A549 (cell line): ENCODE results near the gene CADPS2. TPM values are rescaled to one million over a fixed set of nuclear protein-coding genes. Genes with fewer than 3 reads are reported as not detected.

Experiments
- ATAC-seq, 2 experiments: fragments of 200-7000 bp in 1 of 2; fragments of >200 bp in 1 of 2; cut with Nextera tagmentation in 1 of 2; cut with Tn5 transposase in 1 of 2; 3 replicates each; pipeline versions ENCODE4 v1.8.0 to v1.9.1; 2018 to 2020; ENCODE audit warnings: mild to moderate bottlenecking in 1 of 2, moderate library complexity in 1 of 2
- CTCF ChIA-PET: fragments of 300-600 bp; sonication (Branson Sonifier 250); formaldehyde crosslinking; extraction: SDS; loops from one replicate; lab custom pipeline; 2021; ENCODE audit warnings: antibody characterized with exemption, inconsistent platforms; lab: Yijun Ruan, JAX
- POLR2A ChIA-PET: fragments of 350-600 bp; formaldehyde crosslinking; extraction: SDS; loops from one replicate; lab custom pipeline; 2021; ENCODE audit warnings: antibody characterized with exemption, inconsistent platforms; lab: Yijun Ruan, JAX
- DNase-seq, 2 experiments: peaks; one replicate each; pipeline versions ENCODE4 v3.0.0 to v3.0.0-alpha.2; 2011 to 2016; ENCODE audit warnings: low read depth in 1 of 2, low spot score in 1 of 2
- FAIRE-seq: peaks from 2 replicates; lab custom pipeline; 2011; peaks lifted over from hg19 to GRCh38; lab: Jason Lieb, UNC
- H3K27ac ChIP-seq, 2 experiments: fragments of >200 bp; sonication (Bioruptor Twin); formaldehyde crosslinking; 3 replicates each; pipeline ENCODE4 v1.5.1; 2016 to 2017
- H3K4me1 ChIP-seq: fragments of >200 bp; sonication (Bioruptor Twin); formaldehyde crosslinking; 3 replicates; pipeline ENCODE4 v1.6.1; 2016
- H3K4me2 ChIP-seq: fragments of >200 bp; sonication (Bioruptor Twin); formaldehyde crosslinking; 3 replicates; pipeline ENCODE4 v1.6.1; 2016
- H3K4me3 ChIP-seq: fragments of >200 bp; sonication (Bioruptor Twin); formaldehyde crosslinking; 3 replicates; pipeline ENCODE4 v1.5.1; 2016
- H3K9me3 ChIP-seq: fragments of >200 bp; sonication (Bioruptor Twin); formaldehyde crosslinking; 3 replicates; pipeline ENCODE4 v1.6.1; 2016
- CHD4 ChIP-seq: fragments of 200-600 bp; sonication (generic); IDR thresholded peaks from 2 replicates; pipeline ENCODE4 v1.6.1; 2016; ENCODE audit warnings: antibody characterized with exemption, mild to moderate bottlenecking, borderline replicate concordance
- EHF ChIP-seq: fragments of 250-450 bp; sonication (Bioruptor Pico); IDR thresholded peaks from 2 replicates; pipeline ENCODE4 v1.5.0; 2020; ENCODE audit warnings: mild to moderate bottlenecking
- EP300 ChIP-seq, 2 experiments: fragments of >200 bp; sonication (Bioruptor Twin); formaldehyde crosslinking; IDR thresholded peaks; 2 replicates in 1 of 2; 3 replicates in 1 of 2; pipeline ENCODE4 v1.6.1; 2016 to 2017
- ESRRA ChIP-seq: fragments of 150-350 bp; IDR thresholded peaks from 2 replicates; pipeline ENCODE4 v1.6.1; 2014; ENCODE audit warnings: mild to moderate bottlenecking, low read length, borderline replicate concordance
- FOSL2 ChIP-seq, 2 experiments: fragments of 450-650 bp in 1 of 2; fragments of >200 bp in 1 of 2; sonication (Bioruptor Twin) in 1 of 2; formaldehyde crosslinking; IDR thresholded peaks; 2 replicates each; pipeline versions ENCODE4 v1.5.0 to v1.6.1; 2016 to 2020; ENCODE audit warnings: mild to moderate bottlenecking in 1 of 2, moderate library complexity in 1 of 2
- GATA3 ChIP-seq: IDR thresholded peaks from 2 replicates; pipeline ENCODE4 v1.6.1; 2012; ENCODE audit warnings: borderline replicate concordance
- HMGXB4 ChIP-seq: fragments of 250-450 bp; sonication (Bioruptor Pico); IDR thresholded peaks from 2 replicates; pipeline ENCODE4 v1.5.0; 2021; ENCODE audit warnings: mild to moderate bottlenecking, moderate library complexity, borderline replicate concordance
- HOXA7 ChIP-seq: fragments of 250-450 bp; sonication (Bioruptor Pico); IDR thresholded peaks from 2 replicates; pipeline ENCODE4 v1.5.0; 2020; ENCODE audit warnings: mild to moderate bottlenecking, moderate library complexity
- KDM1A ChIP-seq: fragments of 200-600 bp; sonication (generic); IDR thresholded peaks from 2 replicates; pipeline ENCODE4 v1.6.1; 2016; ENCODE audit warnings: low read depth, mild to moderate bottlenecking
- MAFK ChIP-seq: fragments of 450-650 bp; IDR thresholded peaks from 2 replicates; pipeline ENCODE4 v1.6.1; 2014; ENCODE audit not compliant: partially characterized antibody
- NFE2L2 ChIP-seq: fragments of 150-350 bp; conservative IDR thresholded peaks from 2 replicates; pipeline ENCODE4 v1.6.1; 2014; ENCODE audit warnings: low read length
- POLR2AphosphoS2 ChIP-seq: conservative IDR thresholded peaks from 2 replicates; pipeline ENCODE4 v1.6.1; 2012; ENCODE audit warnings: low read length, improper control_type of control experiment, inconsistent platforms
- RCOR1 ChIP-seq: fragments of 150-350 bp; IDR thresholded peaks from 2 replicates; pipeline ENCODE4 v1.6.1; 2014; ENCODE audit warnings: antibody characterized with exemption, low read length, low read depth
- RNF2 ChIP-seq: fragments of 200-600 bp; sonication (generic); IDR thresholded peaks from 2 replicates; pipeline ENCODE4 v1.6.1; 2016; ENCODE audit warnings: low read depth, mild to moderate bottlenecking, antibody characterized with exemption, moderate library complexity, borderline replicate concordance
- SMC3 ChIP-seq: fragments of >200 bp; sonication (Bioruptor Twin); formaldehyde crosslinking; IDR thresholded peaks from 3 replicates; pipeline ENCODE4 v1.6.1; 2018; ENCODE audit warnings: inconsistent platforms
- TFCP2L1 ChIP-seq: fragments of 250-450 bp; sonication (Bioruptor Pico); IDR thresholded peaks from 2 replicates; pipeline ENCODE4 v1.5.0; 2021; ENCODE audit warnings: mild to moderate bottlenecking
- ZSCAN20 ChIP-seq: fragments of 250-450 bp; sonication (Bioruptor Pico); IDR thresholded peaks from 2 replicates; pipeline ENCODE4 v1.8.0; 2022; ENCODE audit warnings: mild to moderate bottlenecking, moderate library complexity
- WGBS: methylation state at CpG from one replicate; pipeline ENCODE4 v1.1.6; 2017; ENCODE audit errors: missing lambda C conversion rate; 5-methylcytosine and 5-hydroxymethylcytosine counted together
- polyA plus RNA-seq, 4 experiments: library from polyadenylated mRNA; depleted of rRNA in 3 of 4; stranded (reverse); fragments of >200 nt; fragmentation: RNase III in 1 of 4; extraction: RNeasy Plus Mini Kit Qiagen cat#74134 plus additional on column Dnase treatment in 1 of 4; gene quantifications; 2 replicates in 3 of 4; 3 replicates in 1 of 4; pipeline ENCODE4 v1.2.3, GENCODE V29; 2011 to 2017
- TF ChIP-seq, protein P1 (sequence below): fragments of 200-600 bp; sonication (generic); IDR thresholded peaks from 2 replicates; pipeline ENCODE4 v1.6.1; 2016; ENCODE audit warnings: antibody characterized with exemption, mild to moderate bottlenecking, moderate library complexity
- TF ChIP-seq, protein P2 (sequence below): fragments of 150-350 bp; IDR thresholded peaks from 2 replicates; pipeline ENCODE4 v1.6.1; 2014; ENCODE audit warnings: low read depth, mild to moderate bottlenecking, low read length

CADPS2 gene
- polyA plus RNA-seq, 2 of the 4 experiments (the other 2 are of a cell fraction): 0.04 to 0.10 TPM

- DNase-seq: no peak
- ATAC-seq: no peak
- no peak overlapping the region for H3K4me2 ChIP-seq
- TF ChIP-seq RNF2 (no peak), GATA3 (no peak), EP300 (IDR thresholded peaks at IDR 0.05) (no peak), ZSCAN20 (CRISPR knock-in tag) (no peak)
- TF ChIP-seq, protein P1, sequence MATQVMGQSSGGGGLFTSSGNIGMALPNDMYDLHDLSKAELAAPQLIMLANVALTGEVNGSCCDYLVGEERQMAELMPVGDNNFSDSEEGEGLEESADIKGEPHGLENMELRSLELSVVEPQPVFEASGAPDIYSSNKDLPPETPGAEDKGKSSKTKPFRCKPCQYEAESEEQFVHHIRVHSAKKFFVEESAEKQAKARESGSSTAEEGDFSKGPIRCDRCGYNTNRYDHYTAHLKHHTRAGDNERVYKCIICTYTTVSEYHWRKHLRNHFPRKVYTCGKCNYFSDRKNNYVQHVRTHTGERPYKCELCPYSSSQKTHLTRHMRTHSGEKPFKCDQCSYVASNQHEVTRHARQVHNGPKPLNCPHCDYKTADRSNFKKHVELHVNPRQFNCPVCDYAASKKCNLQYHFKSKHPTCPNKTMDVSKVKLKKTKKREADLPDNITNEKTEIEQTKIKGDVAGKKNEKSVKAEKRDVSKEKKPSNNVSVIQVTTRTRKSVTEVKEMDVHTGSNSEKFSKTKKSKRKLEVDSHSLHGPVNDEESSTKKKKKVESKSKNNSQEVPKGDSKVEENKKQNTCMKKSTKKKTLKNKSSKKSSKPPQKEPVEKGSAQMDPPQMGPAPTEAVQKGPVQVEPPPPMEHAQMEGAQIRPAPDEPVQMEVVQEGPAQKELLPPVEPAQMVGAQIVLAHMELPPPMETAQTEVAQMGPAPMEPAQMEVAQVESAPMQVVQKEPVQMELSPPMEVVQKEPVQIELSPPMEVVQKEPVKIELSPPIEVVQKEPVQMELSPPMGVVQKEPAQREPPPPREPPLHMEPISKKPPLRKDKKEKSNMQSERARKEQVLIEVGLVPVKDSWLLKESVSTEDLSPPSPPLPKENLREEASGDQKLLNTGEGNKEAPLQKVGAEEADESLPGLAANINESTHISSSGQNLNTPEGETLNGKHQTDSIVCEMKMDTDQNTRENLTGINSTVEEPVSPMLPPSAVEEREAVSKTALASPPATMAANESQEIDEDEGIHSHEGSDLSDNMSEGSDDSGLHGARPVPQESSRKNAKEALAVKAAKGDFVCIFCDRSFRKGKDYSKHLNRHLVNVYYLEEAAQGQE: no peak
- POLR2A ChIA-PET: no interaction called here
- H3K4me3 ChIP-seq: no peak overlapping the region
- H3K9me3 ChIP-seq: no peaks in the 10 kb centered on the region
- CTCF ChIA-PET: no interaction called here
- H3K4me1 ChIP-seq: no peaks in the 10 kb centered on the region
- no peak overlapping the region for H3K27ac ChIP-seq
- FAIRE-seq: no peak
Observed at GRCh38 chr7:122369756-122370155, 516.5 kb downstream of the CADPS2 start.

DNA sequence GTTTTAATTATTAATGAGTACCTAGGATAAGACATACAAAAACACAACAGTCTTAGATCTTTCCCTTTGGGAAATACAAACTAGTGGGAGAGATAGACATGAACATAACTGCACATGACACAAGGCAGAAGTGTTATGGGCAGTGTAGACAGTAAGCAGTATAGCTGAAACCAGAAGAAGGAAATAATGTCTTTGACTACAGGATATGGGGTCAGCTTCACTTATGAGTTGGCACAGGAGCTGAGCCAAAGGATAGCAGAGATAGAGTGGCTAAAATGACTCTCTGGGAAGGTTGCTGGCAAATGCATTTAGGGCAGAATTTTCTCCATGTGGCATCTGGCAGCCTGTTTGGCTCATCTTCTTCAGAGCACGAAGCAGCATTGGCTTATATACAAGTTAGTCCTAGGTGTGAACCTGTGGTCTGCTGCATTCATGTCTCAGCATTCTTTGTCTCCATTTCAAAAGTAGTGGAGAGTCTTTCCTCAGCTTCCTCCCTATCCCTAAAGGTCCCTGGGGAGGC lies 521.4 kb downstream of the CADPS2 start:
- WGBS: 5% methylated on average over 1 of the region's 1 CpG
- DNase-seq (no peak), FAIRE-seq (no peak), ATAC-seq (no peak)
- TF ChIP-seq ESRRA: no peak
- no peak for TF ChIP-seq NFE2L2
- TF ChIP-seq, protein P2, sequence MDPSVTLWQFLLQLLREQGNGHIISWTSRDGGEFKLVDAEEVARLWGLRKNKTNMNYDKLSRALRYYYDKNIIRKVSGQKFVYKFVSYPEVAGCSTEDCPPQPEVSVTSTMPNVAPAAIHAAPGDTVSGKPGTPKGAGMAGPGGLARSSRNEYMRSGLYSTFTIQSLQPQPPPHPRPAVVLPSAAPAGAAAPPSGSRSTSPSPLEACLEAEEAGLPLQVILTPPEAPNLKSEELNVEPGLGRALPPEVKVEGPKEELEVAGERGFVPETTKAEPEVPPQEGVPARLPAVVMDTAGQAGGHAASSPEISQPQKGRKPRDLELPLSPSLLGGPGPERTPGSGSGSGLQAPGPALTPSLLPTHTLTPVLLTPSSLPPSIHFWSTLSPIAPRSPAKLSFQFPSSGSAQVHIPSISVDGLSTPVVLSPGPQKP: no peak
- TF ChIP-seq FOSL2 (IDR thresholded peaks at IDR 0.05): no peak
- no peak for TF ChIP-seq FOSL2 (CRISPR knock-in tag; IDR thresholded peaks at IDR 0.05)
- TF ChIP-seq TFCP2L1 (CRISPR knock-in tag): no peak
- TF ChIP-seq EHF (CRISPR knock-in tag): no peak
- TF ChIP-seq RCOR1: no peak
- TF ChIP-seq KDM1A: no peak
- TF ChIP-seq MAFK: no peak
- TF ChIP-seq SMC3: no peak
- TF ChIP-seq CHD4: no peak
- TF ChIP-seq POLR2AphosphoS2: no peak
- no peak for TF ChIP-seq HOXA7 (CRISPR knock-in tag)
- no peak for TF ChIP-seq HMGXB4 (CRISPR knock-in tag)
- Histone ChIP-seq H3K4me1 (no peaks in the 10 kb centered on the region), H3K27ac (no peak overlapping the region), H3K9me3 (no peaks in the 10 kb centered on the region), H3K4me2 (no peak overlapping the region), H3K4me3 (no peak overlapping the region)
- ChIA-PET POLR2A (no interaction called here), CTCF (no interaction called here)
